ENCODE results near the gene TIPARP.
A peak's percentile ranks its signal among the peaks of the same experiment; 100 is the strongest.
"Not testable (repeated sequence)": the region's sequence is repeated elsewhere in the genome, so short reads cannot be mapped to it uniquely, and the experiment has no call there.

TIPARP gene

DNA sequence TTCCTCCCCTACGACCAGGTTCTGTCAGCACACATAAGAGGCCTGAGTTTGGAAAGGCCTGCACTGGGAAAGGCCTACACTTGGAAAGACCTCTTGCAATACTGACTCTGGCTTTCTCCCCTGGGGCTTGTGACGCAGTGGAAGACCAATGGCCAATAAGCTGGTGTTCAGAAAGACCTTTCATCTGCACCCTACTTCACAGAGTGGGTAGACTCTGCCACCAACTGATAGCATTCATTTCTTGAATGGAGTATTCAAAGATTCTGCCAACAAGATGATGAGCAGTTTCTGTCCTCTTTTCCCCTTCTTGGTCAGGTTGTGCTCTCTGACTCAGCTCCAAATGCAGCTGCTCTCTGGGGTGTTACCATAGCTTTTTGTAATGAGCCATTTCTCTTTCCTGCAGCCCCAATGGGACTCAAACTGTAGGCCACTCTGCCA is 48.8 kb downstream of the TIPARP start:
- no peaks in the 10 kb centered on the region for H3K9me3 ChIP-seq (replicated peaks; ENCODE audit: low read length)
- no peak overlapping the region for H3K4me3 ChIP-seq (ENCODE audit: low read length)
- peaks cover 69% of the 10 kb centered on the region for H3K36me3 ChIP-seq (ENCODE audit: insufficient read depth, low read length)
- H3K4me2 ChIP-seq (ENCODE audit: low read length), result no peak overlapping the region
- H3K9ac ChIP-seq (ENCODE audit: low read depth, low read length), result peak overlapping the region; percentile 16
- H3K4me1 ChIP-seq (ENCODE audit: control insufficient read depth, insufficient read depth, low read length), result peaks cover 46% of the 10 kb centered on the region
- H3K27me3 ChIP-seq (ENCODE audit: control insufficient read depth, insufficient read depth, low read length), result no peaks in the 10 kb centered on the region

GRCh38 chr3:156725682-156726081 is 51.3 kb downstream of the TIPARP start:
- H3K4me1 ChIP-seq (ENCODE audit: control insufficient read depth, insufficient read depth, low read length), result peaks cover 43% of the 10 kb centered on the region
- H3K4me3 ChIP-seq (ENCODE audit: low read length), result no peak overlapping the region
- H3K9me3 ChIP-seq (replicated peaks; ENCODE audit: low read length), result no peaks in the 10 kb centered on the region
- H3K4me2 ChIP-seq (ENCODE audit: low read length), result no peak overlapping the region
- H3K27me3 ChIP-seq (ENCODE audit: control insufficient read depth, insufficient read depth, low read length), result no peaks in the 10 kb centered on the region
- H3K9ac ChIP-seq (ENCODE audit: low read depth, low read length), result no peak overlapping the region
- H3K36me3 ChIP-seq (ENCODE audit: insufficient read depth, low read length), result peaks cover 69% of the 10 kb centered on the region

DNA sequence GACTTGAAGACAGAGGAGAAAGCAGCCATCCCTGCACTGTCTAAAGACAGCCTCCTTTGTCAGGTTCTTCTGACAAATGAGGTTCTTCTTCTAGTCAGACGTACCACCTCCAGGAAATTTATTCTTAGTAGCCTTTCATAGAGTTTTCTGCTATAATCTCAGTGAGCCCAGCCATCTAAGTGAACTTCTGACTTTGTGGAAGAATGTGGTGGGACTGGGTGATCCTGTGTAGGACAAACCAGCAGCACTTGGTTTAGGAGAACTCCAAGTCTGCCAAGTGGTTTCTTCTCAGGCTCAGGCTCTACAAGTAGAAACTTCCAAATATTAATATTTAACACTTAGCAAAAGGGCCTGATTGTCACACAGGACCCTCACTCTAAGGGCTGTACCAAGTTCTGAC is 52.1 kb downstream of the TIPARP start:
- Histone ChIP-seq H3K4me2 (ENCODE audit: low read length) (no peak overlapping the region), H3K9me3 (replicated peaks; ENCODE audit: low read length) (no peaks in the 10 kb centered on the region), H3K9ac (ENCODE audit: low read depth, low read length) (no peak overlapping the region), H3K4me3 (ENCODE audit: low read length) (no peak overlapping the region), H3K27me3 (ENCODE audit: control insufficient read depth, insufficient read depth, low read length) (no peaks in the 10 kb centered on the region), H3K4me1 (ENCODE audit: control insufficient read depth, insufficient read depth, low read length) (peaks cover 40% of the 10 kb centered on the region), H3K36me3 (ENCODE audit: insufficient read depth, low read length) (peaks cover 61% of the 10 kb centered on the region)

GRCh38 chr3:156727519-156728205 is 53.3 kb downstream of the TIPARP start:
- no peaks in the 10 kb centered on the region for H3K9me3 ChIP-seq (replicated peaks; ENCODE audit: low read length)
- peaks cover 49% of the 10 kb centered on the region for H3K36me3 ChIP-seq (ENCODE audit: insufficient read depth, low read length)
- no peak overlapping the region for H3K4me3 ChIP-seq (ENCODE audit: low read length)
- H3K9ac ChIP-seq (ENCODE audit: low read depth, low read length), result no peak overlapping the region
- no peaks in the 10 kb centered on the region for H3K27me3 ChIP-seq (ENCODE audit: control insufficient read depth, insufficient read depth, low read length)
- H3K4me2 ChIP-seq (ENCODE audit: low read length), result no peak overlapping the region
- peaks cover 28% of the 10 kb centered on the region for H3K4me1 ChIP-seq (ENCODE audit: control insufficient read depth, insufficient read depth, low read length)

- H3K9ac ChIP-seq (ENCODE audit: low read depth, low read length), result no peak overlapping the region
- peaks cover 20% of the 10 kb centered on the region for H3K4me1 ChIP-seq (ENCODE audit: control insufficient read depth, insufficient read depth, low read length)
- no peak overlapping the region for H3K4me3 ChIP-seq (ENCODE audit: low read length)
- no peaks in the 10 kb centered on the region for H3K27me3 ChIP-seq (ENCODE audit: control insufficient read depth, insufficient read depth, low read length)
- peaks cover 45% of the 10 kb centered on the region for H3K36me3 ChIP-seq (ENCODE audit: insufficient read depth, low read length)
- H3K9me3 ChIP-seq (replicated peaks; ENCODE audit: low read length), result no peaks in the 10 kb centered on the region
- H3K4me2 ChIP-seq (ENCODE audit: low read length), result no peak overlapping the region
Observed at GRCh38 chr3:156728267-156728985, 54.0 kb downstream of the TIPARP start.

- H3K4me3 ChIP-seq (ENCODE audit: low read length), result no peak overlapping the region
- no peak overlapping the region for H3K9ac ChIP-seq (ENCODE audit: low read depth, low read length)
- peaks cover 33% of the 10 kb centered on the region for H3K36me3 ChIP-seq (ENCODE audit: insufficient read depth, low read length)
- H3K27me3 ChIP-seq (ENCODE audit: control insufficient read depth, insufficient read depth, low read length), result no peaks in the 10 kb centered on the region
- H3K4me2 ChIP-seq (ENCODE audit: low read length), result no peak overlapping the region
- peaks cover 17% of the 10 kb centered on the region for H3K4me1 ChIP-seq (ENCODE audit: control insufficient read depth, insufficient read depth, low read length)
- no peaks in the 10 kb centered on the region for H3K9me3 ChIP-seq (replicated peaks; ENCODE audit: low read length)
Observed at GRCh38 chr3:156729460-156730179, 55.2 kb downstream of the TIPARP start.

DNA sequence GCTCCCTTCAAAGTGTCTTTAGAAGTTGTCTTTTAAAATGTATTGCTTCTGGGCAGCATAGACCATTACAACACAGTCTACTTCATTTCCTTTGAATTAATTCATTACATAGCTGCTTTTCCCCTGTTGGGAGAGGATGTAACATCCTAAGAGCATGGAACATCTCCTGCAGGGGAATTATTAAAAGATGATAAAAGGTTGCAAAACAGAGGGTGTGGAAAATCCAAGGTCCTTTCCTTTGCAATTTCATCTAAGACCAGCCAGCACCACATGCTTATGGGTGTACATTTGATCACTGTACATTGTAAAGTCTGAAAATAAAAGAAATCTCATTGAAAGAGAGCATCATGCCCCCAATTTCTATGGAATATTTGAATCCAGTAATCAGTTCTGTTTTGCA is 57.4 kb downstream of the TIPARP start:
- no peak overlapping the region for H3K4me2 ChIP-seq (ENCODE audit: low read length)
- peaks cover 18% of the 10 kb centered on the region for H3K36me3 ChIP-seq (ENCODE audit: insufficient read depth, low read length)
- peaks cover 17% of the 10 kb centered on the region for H3K4me1 ChIP-seq (ENCODE audit: control insufficient read depth, insufficient read depth, low read length)
- no peak overlapping the region for H3K4me3 ChIP-seq (ENCODE audit: low read length)
- H3K9ac ChIP-seq (ENCODE audit: low read depth, low read length), result no peak overlapping the region
- H3K9me3 ChIP-seq (replicated peaks; ENCODE audit: low read length), result no peaks in the 10 kb centered on the region
- H3K27me3 ChIP-seq (ENCODE audit: control insufficient read depth, insufficient read depth, low read length), result no peaks in the 10 kb centered on the region

DNA sequence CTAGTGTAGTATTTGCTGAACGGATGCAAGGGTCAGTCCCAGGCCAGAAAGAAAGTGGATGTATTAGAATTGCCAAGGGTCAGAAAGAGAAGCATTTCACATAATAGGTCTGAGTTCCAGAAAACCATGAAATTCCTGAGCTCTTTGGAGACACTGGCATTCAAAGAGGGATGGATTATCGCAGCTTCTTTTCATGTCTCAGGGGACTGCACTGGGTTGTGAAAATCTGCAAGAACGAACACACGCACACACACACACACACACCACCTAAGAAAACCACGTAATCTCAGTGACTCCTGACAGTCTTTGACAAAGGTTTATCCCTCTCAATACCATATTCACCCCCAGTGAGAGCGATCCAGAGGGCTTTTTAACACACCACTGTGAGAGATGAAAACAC is 57.9 kb downstream of the TIPARP start:
- Histone ChIP-seq H3K4me3 (ENCODE audit: low read length) (no peak overlapping the region), H3K9me3 (replicated peaks; ENCODE audit: low read length) (no peaks in the 10 kb centered on the region), H3K4me1 (ENCODE audit: control insufficient read depth, insufficient read depth, low read length) (peaks cover 15% of the 10 kb centered on the region), H3K27me3 (ENCODE audit: control insufficient read depth, insufficient read depth, low read length) (no peaks in the 10 kb centered on the region), H3K9ac (ENCODE audit: low read depth, low read length) (no peak overlapping the region), H3K4me2 (ENCODE audit: low read length) (no peak overlapping the region), H3K36me3 (ENCODE audit: insufficient read depth, low read length) (peaks cover 18% of the 10 kb centered on the region)

GRCh38 chr3:156732715-156733421 is 58.5 kb downstream of the TIPARP start:
- Histone ChIP-seq H3K27me3 (ENCODE audit: control insufficient read depth, insufficient read depth, low read length) (no peaks in the 10 kb centered on the region), H3K4me2 (ENCODE audit: low read length) (no peak overlapping the region), H3K36me3 (ENCODE audit: insufficient read depth, low read length) (peaks cover 16% of the 10 kb centered on the region), H3K4me3 (ENCODE audit: low read length) (no peak overlapping the region), H3K9ac (ENCODE audit: low read depth, low read length) (no peak overlapping the region), H3K4me1 (ENCODE audit: control insufficient read depth, insufficient read depth, low read length) (peaks cover 10% of the 10 kb centered on the region), H3K9me3 (replicated peaks; ENCODE audit: low read length) (no peaks in the 10 kb centered on the region)

GRCh38 chr3:156734661-156735060 is 60.3 kb downstream of the TIPARP start:
- H3K4me3 ChIP-seq (ENCODE audit: low read length); H3K4me1 ChIP-seq (ENCODE audit: control insufficient read depth, insufficient read depth, low read length); H3K9me3 ChIP-seq (replicated peaks; ENCODE audit: low read length); H3K27me3 ChIP-seq (ENCODE audit: control insufficient read depth, insufficient read depth, low read length); H3K9ac ChIP-seq (ENCODE audit: low read depth, low read length); H3K36me3 ChIP-seq (ENCODE audit: insufficient read depth, low read length); H3K4me2 ChIP-seq (ENCODE audit: low read length): not testable (repeated sequence)

GRCh38 chr3:156735471-156735870 is 61.1 kb downstream of the TIPARP start:
- H3K36me3 ChIP-seq (ENCODE audit: insufficient read depth, low read length), result peaks cover 2% of the 10 kb centered on the region
- H3K4me2 ChIP-seq (ENCODE audit: low read length), result no peak overlapping the region
- H3K9me3 ChIP-seq (replicated peaks; ENCODE audit: low read length), result no peaks in the 10 kb centered on the region
- no peak overlapping the region for H3K9ac ChIP-seq (ENCODE audit: low read depth, low read length)
- no peaks in the 10 kb centered on the region for H3K4me1 ChIP-seq (ENCODE audit: control insufficient read depth, insufficient read depth, low read length)
- no peak overlapping the region for H3K4me3 ChIP-seq (ENCODE audit: low read length)
- H3K27me3 ChIP-seq (ENCODE audit: control insufficient read depth, insufficient read depth, low read length), result no peaks in the 10 kb centered on the region
